Fibroblast of the aortic adventitia (primary cell): ENCODE data around the gene RUNX1. TPM values are rescaled to one million over a fixed set of nuclear protein-coding genes. Genes with fewer than 3 reads are reported as not detected.

Experiments used
- DNase-seq: peaks from one replicate; pipeline ENCODE4 v3.0.0-alpha.2; 2010; ENCODE audit warnings: low read depth
- H3K4me3 ChIP-seq: 2 replicates; pipeline ENCODE4 v1.5.1; 2011; ENCODE audit warnings: low read depth, mild to moderate bottlenecking, control low read depth, low read length, moderate library complexity
- CTCF ChIP-seq: IDR thresholded peaks from 2 replicates; pipeline ENCODE4 v1.5.1; 2011; ENCODE audit warnings: mild to moderate bottlenecking, low read length, control low read depth, inconsistent platforms; ENCODE audit not compliant: insufficient read depth
- total RNA-seq: library from RNA; depleted of rRNA; stranded (reverse); fragments of >200 nt; gene quantifications from 2 replicates; pipeline ENCODE4 v1.2.3, GENCODE V29; 2012; ENCODE audit warnings: low replicate concordance

RUNX1 gene
- total RNA-seq, 1 donor, result 28.0 TPM

- DNase-seq, result peak; percentile 56
- H3K4me3 ChIP-seq, result no peak overlapping the region
- TF ChIP-seq CTCF, result no peak
Observed at GRCh38 chr21:34938089-34938764, 110.9 kb downstream of the RUNX1 start.

GRCh38 chr21:34936883-34937563 is 112.1 kb downstream of the RUNX1 start:
- no peak for TF ChIP-seq CTCF
- DNase-seq, result peak; percentile 46
- H3K4me3 ChIP-seq, result no peak overlapping the region

DNA sequence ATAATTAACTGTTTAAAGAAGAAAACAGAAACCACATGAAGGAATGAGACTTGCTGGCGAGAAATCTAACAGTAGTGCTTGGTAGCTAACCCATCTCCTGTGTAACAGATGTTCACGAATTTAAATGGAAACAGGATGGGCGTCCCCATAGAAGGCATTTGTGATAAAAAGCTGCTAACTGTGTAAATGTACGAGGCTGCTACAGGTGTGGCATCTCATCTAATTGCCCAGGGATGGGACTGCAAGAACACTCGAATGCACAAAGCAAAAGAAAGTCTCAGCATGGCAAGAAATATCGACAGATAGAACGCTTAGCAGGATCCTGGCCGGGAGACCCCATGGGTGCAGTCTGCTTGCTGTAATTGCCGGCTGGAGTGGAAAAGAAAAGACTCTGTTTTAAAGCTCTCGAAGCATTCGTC is 112.7 kb downstream of the RUNX1 start:
- no peak for TF ChIP-seq CTCF
- no peak overlapping the region for H3K4me3 ChIP-seq
- no peak for DNase-seq

DNA sequence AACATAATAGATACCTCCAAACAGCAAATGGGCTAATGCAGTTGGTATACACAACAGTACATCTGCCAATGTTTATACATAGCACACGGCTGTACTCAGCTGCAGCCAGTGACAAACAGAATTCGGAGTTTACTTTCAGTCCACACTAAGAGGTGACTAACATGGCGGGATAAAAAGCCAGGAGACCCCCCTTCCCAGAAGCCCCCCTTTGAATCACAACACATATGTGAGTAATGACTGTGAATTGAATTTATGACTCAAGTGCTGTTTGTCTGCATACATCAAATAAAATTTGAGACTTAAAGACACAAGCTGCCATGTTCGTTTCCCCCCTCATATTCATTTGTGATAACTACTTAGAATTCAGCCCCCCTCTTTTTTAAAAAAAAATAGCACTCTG is 113.2 kb downstream of the RUNX1 start:
- no peak for DNase-seq
- no peak overlapping the region for H3K4me3 ChIP-seq
- TF ChIP-seq CTCF, result no peak

DNA sequence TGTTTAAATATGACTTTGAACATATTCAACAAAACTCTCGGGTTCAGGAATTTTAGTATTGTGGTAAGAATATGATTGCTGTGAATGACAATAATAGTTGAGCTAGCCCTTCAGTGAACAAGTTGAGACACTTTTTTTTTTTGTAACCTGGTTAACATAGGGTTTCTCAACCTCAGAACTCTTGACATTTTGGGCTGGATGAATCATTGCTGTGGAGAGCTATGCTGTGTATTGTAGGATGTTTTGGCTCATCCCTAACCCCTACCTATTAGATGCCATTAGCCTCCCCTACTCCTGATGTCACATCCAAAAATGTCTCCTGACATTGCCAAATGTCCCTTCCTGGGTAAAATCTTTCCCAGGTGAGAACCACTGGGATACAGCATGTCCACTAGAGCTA is 113.7 kb downstream of the RUNX1 start:
- H3K4me3 ChIP-seq, result no peak overlapping the region
- no peak for DNase-seq
- no peak for TF ChIP-seq CTCF

DNA sequence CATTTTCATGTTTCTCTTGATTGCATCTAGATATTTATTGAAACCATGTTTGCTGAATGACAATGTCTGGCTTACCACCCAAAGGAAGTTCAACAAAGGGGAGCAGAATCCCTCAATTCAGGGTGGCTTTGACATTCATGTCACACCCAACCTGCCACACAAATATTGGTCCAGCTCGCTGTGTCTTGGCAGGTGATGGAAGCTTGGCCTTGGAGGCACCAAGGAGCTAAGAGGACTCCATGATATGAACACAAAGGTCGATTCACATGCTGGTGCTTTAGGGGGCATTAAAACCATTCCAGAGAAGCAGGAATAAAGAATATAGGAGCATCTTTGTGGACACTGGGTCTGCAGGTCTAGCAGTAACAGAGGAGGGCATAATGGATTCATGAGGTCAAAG is 114.8 kb downstream of the RUNX1 start:
- TF ChIP-seq CTCF, result no peak
- H3K4me3 ChIP-seq, result no peak overlapping the region

More for the DNA sequence above, 114.8 kb downstream of the RUNX1 start:
- DNase-seq, result no peak
